Measurements from ENCODE around the gene CREBBP.

Gene CREBBP

GRCh38 chr16:3879258-3879886 is 1.1 kb downstream of the CREBBP start:
- peak; percentile 42 for DNase-seq

- peak; percentile 52 for DNase-seq
These were observed 1.9 kb downstream of the CREBBP start for GRCh38 chr16:3878610-3879009.

- no peak for DNase-seq
These were observed 3.8 kb downstream of the CREBBP start for GRCh38 chr16:3876695-3877094.

GRCh38 chr16:3876160-3876559 is 4.4 kb downstream of the CREBBP start:
- no peak for DNase-seq

- no peak for DNase-seq
These were observed 5.5 kb downstream of the CREBBP start for GRCh38 chr16:3874794-3875692.

GRCh38 chr16:3874242-3874641 is 6.3 kb downstream of the CREBBP start:
- DNase-seq: peak; percentile 62

GRCh38 chr16:3873482-3874173 is 6.9 kb downstream of the CREBBP start:
- DNase-seq: no peak

- no peak for DNase-seq
These were observed 8.2 kb downstream of the CREBBP start for GRCh38 chr16:3872216-3872895.

GRCh38 chr16:3868967-3869366 is 11.5 kb downstream of the CREBBP start:
- DNase-seq: no peak

- no peak for DNase-seq
These were observed 12.0 kb downstream of the CREBBP start for GRCh38 chr16:3868556-3868955.

GRCh38 chr16:3866703-3867431 is 13.6 kb downstream of the CREBBP start:
- DNase-seq: no peak

- DNase-seq: no peak
These were observed 15.3 kb downstream of the CREBBP start for GRCh38 chr16:3865241-3865640.

GRCh38 chr16:3864562-3864961 is 16.0 kb downstream of the CREBBP start:
- DNase-seq: no peak

- no peak for DNase-seq
These were observed 16.9 kb downstream of the CREBBP start for GRCh38 chr16:3863587-3863986.

- peak; percentile 68 for DNase-seq
These were observed 18.6 kb downstream of the CREBBP start for GRCh38 chr16:3861808-3862451.

- DNase-seq: no peak
These were observed 20.6 kb downstream of the CREBBP start for GRCh38 chr16:3859889-3860288.

- DNase-seq: no peak
These were observed 21.7 kb downstream of the CREBBP start for GRCh38 chr16:3858801-3859200.

- peak; percentile 73 for DNase-seq
These were observed 23.1 kb downstream of the CREBBP start for GRCh38 chr16:3857189-3858043.

- no peak for DNase-seq
These were observed 24.0 kb downstream of the CREBBP start for GRCh38 chr16:3856367-3857141.

Measured in hematopoietic multipotent progenitor cell treated with erythropoietin and hydrocortisone succinate and interleukin-3 and kit ligand, for 6 days (in vitro differentiated cells).